WI38 (cell line): ENCODE measurements around the gene ZNF845.
A peak's percentile ranks its signal among the peaks of the same experiment; 100 is the strongest.

Experiments used
- H3K4me3 ChIP-seq: 2 replicates; pipeline ENCODE4 v1.5.1; 2011; ENCODE audit warnings: low read depth, mild to moderate bottlenecking, control low read depth, low read length
- TF ChIP-seq, protein P1 (sequence below): IDR thresholded peaks from 2 replicates; pipeline ENCODE4 v1.5.1; 2012; ENCODE audit warnings: low read depth, mild to moderate bottlenecking, control low read depth, low read length

The ZNF845 gene

DNA sequence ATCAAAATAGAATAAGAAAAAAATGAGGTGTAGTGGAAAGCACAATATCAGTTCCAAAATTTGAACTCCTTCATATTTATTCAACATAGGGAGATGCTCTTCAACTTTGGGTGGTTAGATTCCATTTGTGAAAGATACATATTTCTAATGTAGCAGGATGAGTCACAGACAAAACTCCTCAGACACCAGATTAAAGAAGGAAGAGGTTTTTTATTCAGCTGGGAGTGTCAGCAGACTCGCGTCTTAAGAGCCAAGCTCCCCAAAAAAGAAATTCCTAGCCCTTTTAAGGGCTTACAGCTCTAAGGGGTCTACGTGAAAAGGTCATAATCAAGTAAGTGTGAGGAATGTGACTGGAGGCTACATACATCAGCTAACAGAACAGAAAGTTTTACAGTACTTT lies 54.6 kb downstream of the ZNF845 start:
- TF ChIP-seq, protein P1, sequence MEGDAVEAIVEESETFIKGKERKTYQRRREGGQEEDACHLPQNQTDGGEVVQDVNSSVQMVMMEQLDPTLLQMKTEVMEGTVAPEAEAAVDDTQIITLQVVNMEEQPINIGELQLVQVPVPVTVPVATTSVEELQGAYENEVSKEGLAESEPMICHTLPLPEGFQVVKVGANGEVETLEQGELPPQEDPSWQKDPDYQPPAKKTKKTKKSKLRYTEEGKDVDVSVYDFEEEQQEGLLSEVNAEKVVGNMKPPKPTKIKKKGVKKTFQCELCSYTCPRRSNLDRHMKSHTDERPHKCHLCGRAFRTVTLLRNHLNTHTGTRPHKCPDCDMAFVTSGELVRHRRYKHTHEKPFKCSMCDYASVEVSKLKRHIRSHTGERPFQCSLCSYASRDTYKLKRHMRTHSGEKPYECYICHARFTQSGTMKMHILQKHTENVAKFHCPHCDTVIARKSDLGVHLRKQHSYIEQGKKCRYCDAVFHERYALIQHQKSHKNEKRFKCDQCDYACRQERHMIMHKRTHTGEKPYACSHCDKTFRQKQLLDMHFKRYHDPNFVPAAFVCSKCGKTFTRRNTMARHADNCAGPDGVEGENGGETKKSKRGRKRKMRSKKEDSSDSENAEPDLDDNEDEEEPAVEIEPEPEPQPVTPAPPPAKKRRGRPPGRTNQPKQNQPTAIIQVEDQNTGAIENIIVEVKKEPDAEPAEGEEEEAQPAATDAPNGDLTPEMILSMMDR: no peak
- no peak overlapping the region for H3K4me3 ChIP-seq

DNA sequence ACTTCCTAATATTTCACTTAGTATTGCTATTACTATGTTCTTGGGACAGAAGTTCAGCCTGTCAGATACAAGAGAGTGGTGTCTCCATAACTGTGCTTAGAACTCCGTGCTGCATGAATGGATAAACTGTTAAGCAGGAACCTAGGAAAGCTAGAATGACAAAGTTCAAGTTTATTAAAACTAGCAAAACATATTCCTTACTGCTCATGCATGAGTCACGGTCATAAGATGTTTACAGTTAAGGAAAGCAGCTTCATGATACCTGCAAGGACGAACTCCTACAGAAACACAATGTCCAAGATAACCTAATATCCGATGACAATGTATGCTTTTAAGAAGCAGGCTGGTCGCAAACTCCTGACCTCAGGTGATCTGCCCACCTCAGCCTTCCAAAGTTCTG lies 55.4 kb downstream of the ZNF845 start:
- TF ChIP-seq, protein P1: no peak
- no peak overlapping the region for H3K4me3 ChIP-seq

DNA sequence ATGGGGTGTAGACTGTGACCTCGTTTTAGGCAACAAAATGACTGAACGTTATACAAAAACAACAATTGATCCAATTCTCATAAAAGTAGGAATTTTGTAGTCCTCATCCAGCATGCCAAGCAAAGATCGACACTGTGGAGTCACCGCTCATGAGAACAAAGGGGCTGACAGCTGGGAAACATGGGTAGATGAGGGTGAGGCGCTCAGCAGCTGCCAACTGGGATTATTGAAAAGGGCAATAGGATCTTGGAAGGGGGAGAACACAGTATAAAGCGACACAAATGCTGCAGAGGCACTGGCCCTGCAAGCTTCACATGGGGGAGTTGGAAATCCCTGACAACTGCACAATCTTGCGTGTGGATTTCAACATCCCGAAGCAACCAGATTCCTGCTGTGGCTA lies 56.0 kb downstream of the ZNF845 start:
- TF ChIP-seq, protein P1: no peak
- no peak overlapping the region for H3K4me3 ChIP-seq

DNA sequence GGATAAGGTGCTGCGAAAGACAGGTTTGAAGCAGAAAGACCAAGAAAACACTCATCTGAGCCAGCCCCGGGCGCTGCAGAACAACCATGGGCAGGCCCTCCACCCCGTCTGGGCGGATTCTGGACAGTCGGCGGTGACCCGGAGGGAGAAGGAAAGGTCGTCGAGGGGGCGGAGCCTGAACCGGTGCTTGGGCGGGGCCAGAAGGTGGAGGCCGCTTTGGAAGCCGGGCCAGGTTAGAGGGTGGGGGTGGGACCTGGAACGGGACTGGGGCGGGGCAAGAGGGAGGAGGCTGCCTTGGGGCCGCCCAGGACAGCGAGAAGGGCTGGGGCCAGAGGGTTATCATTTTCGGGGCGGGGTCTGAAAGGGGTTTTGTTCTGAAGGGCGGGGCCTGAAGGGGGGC lies 56.4 kb downstream of the ZNF845 start:
- H3K4me3 ChIP-seq: no peak overlapping the region
- TF ChIP-seq, protein P1: no peak

DNA sequence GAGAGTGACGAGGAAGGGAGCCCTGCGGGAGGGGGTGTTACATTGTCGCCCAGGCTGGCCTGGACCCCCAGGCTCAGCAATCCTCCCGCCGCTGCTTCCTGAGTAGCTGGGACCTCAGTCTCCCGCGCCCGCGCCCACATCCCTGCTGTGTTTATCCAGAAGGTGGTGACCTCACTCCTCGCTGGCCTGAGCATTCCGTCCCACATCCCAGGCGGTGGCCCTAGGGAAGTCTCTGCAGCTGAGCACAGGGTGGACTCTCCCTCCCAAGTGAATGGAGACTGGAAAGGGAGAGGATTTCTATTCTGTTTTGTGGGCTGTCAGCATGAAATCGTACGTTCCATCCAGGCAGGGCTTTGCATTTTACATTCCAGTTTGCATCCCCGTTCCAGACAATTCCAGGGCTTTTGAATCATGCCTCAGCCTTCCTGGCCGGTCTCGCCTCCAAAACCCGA lies 61.0 kb downstream of the ZNF845 start:
- H3K4me3 ChIP-seq: peak overlapping the region; percentile 70
- TF ChIP-seq, protein P1: no peak

DNA sequence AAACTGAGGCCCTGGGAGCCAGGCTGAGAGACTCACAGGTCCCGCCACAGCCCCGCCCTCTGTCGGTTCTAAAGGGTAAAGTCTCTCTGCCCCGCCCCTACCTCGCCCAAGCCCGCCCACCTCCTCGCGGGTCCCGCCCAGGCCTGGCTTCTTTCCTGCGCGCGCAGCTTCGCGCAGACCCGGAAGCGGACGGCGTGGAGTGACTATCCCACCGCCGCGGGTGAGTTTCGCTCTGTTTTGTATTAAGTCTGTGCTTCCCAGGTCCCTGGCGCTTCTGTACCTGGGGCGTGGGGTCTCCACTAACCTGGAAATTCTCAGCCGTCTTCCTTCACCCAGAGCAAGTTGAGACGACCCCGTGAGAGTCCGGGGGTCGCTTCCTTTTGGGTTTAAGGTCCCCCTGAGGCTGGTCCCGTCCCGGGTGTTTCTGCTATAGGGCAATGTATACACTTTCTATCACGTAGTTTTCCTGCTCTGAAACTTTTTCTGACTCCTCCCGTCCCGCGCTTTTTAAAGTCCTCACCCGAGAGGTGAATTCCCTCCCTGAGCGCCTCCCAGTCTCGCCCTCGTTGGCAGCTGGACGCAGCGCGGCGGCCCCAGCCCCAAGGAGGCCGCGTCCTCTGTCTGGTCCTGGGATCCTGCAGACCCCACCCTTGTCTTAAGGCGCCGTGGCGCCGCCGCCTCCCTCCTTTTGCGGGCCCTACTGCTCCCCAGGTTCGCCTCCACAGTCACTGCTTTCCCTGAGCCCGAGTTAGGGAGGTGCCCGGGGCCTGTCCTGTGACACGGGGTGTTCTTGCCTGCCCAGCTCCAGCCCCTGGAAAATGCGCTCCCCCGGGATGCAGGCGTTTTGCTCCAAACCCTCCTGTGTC lies 61.7 kb downstream of the ZNF845 start, which contains the start of gene ZNF765:
TSS of gene ZNF765 (plus strand) at position 176 of the 866 bp plus-strand sequence. CDS start 2,867 bp downstream, outside the sequence.
- H3K4me3 ChIP-seq: peak within 1 kb of the TSS; percentile 70
- TF ChIP-seq, protein P1: 0 out of 2 replicates have a peak, but pooled peaks have one; percentile 19

DNA sequence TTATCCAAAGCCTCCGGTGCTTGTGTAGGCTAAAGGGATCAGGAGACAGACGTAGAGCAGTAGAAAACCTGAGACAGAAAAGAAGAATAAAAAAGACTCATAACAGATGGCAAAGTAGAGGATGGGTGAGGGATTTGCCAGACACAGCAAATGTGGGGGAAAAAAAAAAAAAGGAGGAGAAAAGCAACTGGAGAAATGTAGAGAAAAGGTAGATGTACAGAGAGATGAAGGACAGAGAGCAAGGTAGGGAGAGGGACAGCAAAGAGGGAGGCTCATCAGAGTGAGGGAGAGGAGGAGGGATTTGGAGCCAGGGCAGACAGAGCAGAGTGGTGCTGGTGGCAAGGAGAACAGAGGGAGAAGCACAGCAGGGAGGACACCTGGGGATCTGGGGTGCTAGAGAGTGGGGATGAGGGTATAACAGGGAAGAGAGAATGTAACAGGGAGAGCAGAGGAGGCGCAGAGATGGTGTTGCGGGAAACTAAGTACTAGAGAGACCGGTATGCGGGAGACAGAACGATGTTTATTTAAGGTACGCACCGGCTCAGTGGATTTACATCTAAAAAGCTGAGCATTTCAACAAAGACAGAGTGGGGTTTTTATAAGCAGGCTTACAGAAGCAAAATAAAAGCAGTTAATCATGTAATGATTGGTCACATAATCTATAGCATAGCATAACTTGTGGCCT lies 62.4 kb downstream of the ZNF845 start:
- peak overlapping the region; percentile 70 for H3K4me3 ChIP-seq
